Adrenal gland (tissue), 12 donors: Measurements from ENCODE around the gene ABL2. TPM values are rescaled to one million over a fixed set of nuclear protein-coding genes. Genes with fewer than 3 reads are reported as not detected.
A peak's percentile ranks its signal among the peaks of the same experiment; 100 is the strongest.

Source experiments
- DNase-seq, 7 donors: peaks; one replicate each; pipeline ENCODE4 v3.0.0-alpha.2; 2019 to 2020
- H3K27ac ChIP-seq, 5 donors: fragments of 200-600 bp; sonication (generic) in 4 of 5; 1 replicate in 3 of 5; 2 replicates in 2 of 5; pipeline versions ENCODE4 v1.5.1 to v1.8.0; 2016 to 2020; ENCODE audit warnings: mild to moderate bottlenecking in 1 of 5
- H3K27me3 ChIP-seq: fragments of 200-600 bp; 2 replicates; pipeline ENCODE4 v1.8.0; 2021
- H3K36me3 ChIP-seq, 2 donors: fragments of 200-600 bp; replicated peaks in 1 of 2; 1 replicate in 1 of 2; 2 replicates in 1 of 2; pipeline versions ENCODE4 v1.5.1 to v1.8.0; 2018 to 2022
- H3K4me1 ChIP-seq, 2 donors: fragments of 200-600 bp; replicated peaks in 1 of 2; 1 replicate in 1 of 2; 2 replicates in 1 of 2; pipeline versions ENCODE4 v1.5.1 to v1.8.0; 2018 to 2021
- H3K4me3 ChIP-seq, 4 donors: fragments of 200-600 bp; sonication (generic) in 3 of 4; one replicate each; pipeline ENCODE4 v1.5.1; 2016 to 2018
- H3K9me3 ChIP-seq, 3 donors: fragments of 200-600 bp; sonication (generic) in 1 of 3; replicated peaks in 1 of 3; 1 replicate in 2 of 3; 2 replicates in 1 of 3; pipeline versions ENCODE4 v1.5.1 to v1.8.0; 2016 to 2021
- POLR2A ChIP-seq, 2 donors: fragments of 450-650 bp; IDR thresholded peaks; one replicate each; pipeline ENCODE4 v1.6.1; 2017; ENCODE audit warnings: antibody characterized with exemption in 2 of 2, mild to moderate bottlenecking in 2 of 2, moderate library complexity in 1 of 2
- WGBS, 4 donors: extraction: QIAGEN DNeasy Blood & Tissue Kit in 2 of 4; methylation state at CpG; one replicate each; pipeline versions ENCODE4 v1.1.5 to v1.1.7; 2013 to 2017; 5-methylcytosine and 5-hydroxymethylcytosine counted together
- intact Hi-C, 2 donors: fragments of 100-400 bp; cut with DNase I; formaldehyde crosslinking; loops; one replicate each; pipeline versions ENCODE4 v1.14.1 to v1.15.0; 2022 to 2023
- polyA plus RNA-seq, 3 donors: library from polyadenylated mRNA; stranded (reverse); fragments of 200-250 nt in 2 of 3; fragments of 350-450 nt in 1 of 3; fragmentation: Illumina TruSeq in 1 of 3; extraction: RNeasy Lipid Tissue Mini Kit (QIAGEN cat#74804) in 1 of 3; gene quantifications; one replicate each; pipeline ENCODE4 v1.2.3, GENCODE V29; 2013 to 2014
- total RNA-seq, 9 donors: library from RNA; depleted of rRNA in 4 of 9; stranded (reverse); fragments of >200 nt in 4 of 9; fragments of 120-200 nt in 1 of 9; fragmentation: NEBNext Ultra II Directional in 1 of 9; extraction: Animal tissue kit (Norgen Biotek cat#: 25700) in 1 of 9; gene quantifications; one replicate each; pipeline versions ENCODE4 v1.1.0 to v1.2.4, GENCODE V29; 2013 to 2023
- TF ChIP-seq, protein P1 (sequence below), 6 experiments: fragments of 450-650 bp in 4 of 6; fragments of 200-600 bp in 2 of 6; sonication (generic) in 1 of 6; IDR thresholded peaks; 1 replicate in 5 of 6; 2 replicates in 1 of 6; pipeline versions ENCODE4 v1.5.1 to v1.8.0; 2016 to 2021; ENCODE audit warnings: antibody characterized with exemption in 6 of 6, mild to moderate bottlenecking in 2 of 6, moderate library complexity in 1 of 6
- donor health status: healthy with polysubstance abuse.
- donor health status: Bipolar disorder and iron deficiency.
- donor health status: DM: yes; HTN: yes; CAD: no.
- donor health status: DM: no; HTN: no; CAD: no.
- donor health status: DM: no; HTN: no; CAD: no.
- donor health status: DM: yes; HTN: yes; CAD: no.

ABL2 gene
- total and polyA plus RNA-seq, 12 donors: 2.9 to 21.0 (median 10.0) TPM

DNA sequence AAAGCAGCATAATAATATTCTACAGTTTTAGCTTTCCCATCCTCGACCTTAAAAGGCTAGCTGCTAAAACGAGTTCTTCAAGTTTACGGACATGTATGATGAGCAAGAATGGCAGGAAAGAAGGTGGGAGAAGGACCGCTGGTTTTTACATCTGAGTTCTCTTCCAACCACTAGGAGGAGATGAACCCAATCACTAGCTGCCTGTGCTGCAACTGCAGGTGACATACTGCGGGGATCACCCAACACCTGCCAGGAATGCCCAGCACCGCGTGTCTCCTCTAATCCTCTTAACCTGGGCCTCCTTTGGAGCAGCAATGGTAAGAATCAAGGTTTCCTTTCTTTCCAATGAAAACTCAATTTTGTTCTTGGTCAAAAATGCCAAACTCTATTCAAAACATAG lies 124.1 kb downstream of the ABL2 start:
- no peaks in the 10 kb centered on the region for H3K9me3 ChIP-seq
- 80 to 89% (median 81%) methylated on average over 7 of the region's 7 CpGs for WGBS, 4 donors
- no peak overlapping the region for H3K27ac ChIP-seq
- H3K27me3 ChIP-seq: no peaks in the 10 kb centered on the region
- TF ChIP-seq, protein P1, sequence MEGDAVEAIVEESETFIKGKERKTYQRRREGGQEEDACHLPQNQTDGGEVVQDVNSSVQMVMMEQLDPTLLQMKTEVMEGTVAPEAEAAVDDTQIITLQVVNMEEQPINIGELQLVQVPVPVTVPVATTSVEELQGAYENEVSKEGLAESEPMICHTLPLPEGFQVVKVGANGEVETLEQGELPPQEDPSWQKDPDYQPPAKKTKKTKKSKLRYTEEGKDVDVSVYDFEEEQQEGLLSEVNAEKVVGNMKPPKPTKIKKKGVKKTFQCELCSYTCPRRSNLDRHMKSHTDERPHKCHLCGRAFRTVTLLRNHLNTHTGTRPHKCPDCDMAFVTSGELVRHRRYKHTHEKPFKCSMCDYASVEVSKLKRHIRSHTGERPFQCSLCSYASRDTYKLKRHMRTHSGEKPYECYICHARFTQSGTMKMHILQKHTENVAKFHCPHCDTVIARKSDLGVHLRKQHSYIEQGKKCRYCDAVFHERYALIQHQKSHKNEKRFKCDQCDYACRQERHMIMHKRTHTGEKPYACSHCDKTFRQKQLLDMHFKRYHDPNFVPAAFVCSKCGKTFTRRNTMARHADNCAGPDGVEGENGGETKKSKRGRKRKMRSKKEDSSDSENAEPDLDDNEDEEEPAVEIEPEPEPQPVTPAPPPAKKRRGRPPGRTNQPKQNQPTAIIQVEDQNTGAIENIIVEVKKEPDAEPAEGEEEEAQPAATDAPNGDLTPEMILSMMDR (IDR thresholded peaks at IDR 0.05): peak in 1 of 6 experiments; percentile 22
- no peak for TF ChIP-seq POLR2A (IDR thresholded peaks at IDR 0.05)
- H3K4me1 ChIP-seq: no peaks in the 10 kb centered on the region
- DNase-seq: peak in 1 of 7 donors; percentile 41
- intact Hi-C loops: no loop called here
- peaks cover 0 to 33% of the 10 kb centered on the region in 2 donors for H3K36me3 ChIP-seq
- no peak overlapping the region for H3K4me3 ChIP-seq

DNA sequence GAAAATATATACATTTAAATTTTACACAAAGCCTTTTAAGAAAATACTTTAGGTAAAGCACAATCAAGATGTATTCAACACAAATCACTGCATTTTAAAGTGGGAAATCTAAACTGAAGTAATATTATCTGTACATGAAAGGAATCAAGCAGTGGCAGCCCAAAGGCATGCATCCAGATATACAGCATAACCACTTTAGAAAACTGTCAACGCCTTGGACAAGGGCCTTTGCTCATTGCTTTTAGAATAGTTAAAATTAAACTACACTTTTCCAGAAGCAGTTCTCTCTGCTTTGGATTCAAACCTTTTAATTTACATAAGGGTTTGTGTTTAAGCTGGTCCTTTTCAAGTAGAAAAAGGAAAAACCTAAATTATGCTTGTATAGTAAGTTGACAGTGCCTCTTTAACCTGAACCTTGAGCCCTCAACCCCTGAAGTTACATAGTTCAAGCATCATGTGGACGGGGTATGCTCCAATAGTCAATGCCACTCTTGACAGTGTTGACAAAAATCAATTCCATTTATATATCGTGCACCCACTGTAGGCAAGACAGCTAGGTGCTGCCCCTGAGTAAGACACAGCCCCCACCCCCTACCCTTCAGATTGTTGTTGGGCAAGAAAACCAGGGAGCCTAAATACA lies 124.7 kb downstream of the ABL2 start:
- Histone ChIP-seq H3K36me3 (peaks cover 0 to 26% of the 10 kb centered on the region in 2 donors), H3K27me3 (no peaks in the 10 kb centered on the region), H3K27ac (no peak overlapping the region), H3K4me3 (no peak overlapping the region), H3K4me1 (no peaks in the 10 kb centered on the region), H3K9me3 (no peaks in the 10 kb centered on the region)
- WGBS, 4 donors: 90 to 97% (median 95%) methylated on average over 3 of the region's 3 CpGs
- no peak for DNase-seq
- intact Hi-C loops: no loop called here
- no peak for TF ChIP-seq POLR2A (IDR thresholded peaks at IDR 0.05)
- TF ChIP-seq, protein P1 (IDR thresholded peaks at IDR 0.05): no peak

DNA sequence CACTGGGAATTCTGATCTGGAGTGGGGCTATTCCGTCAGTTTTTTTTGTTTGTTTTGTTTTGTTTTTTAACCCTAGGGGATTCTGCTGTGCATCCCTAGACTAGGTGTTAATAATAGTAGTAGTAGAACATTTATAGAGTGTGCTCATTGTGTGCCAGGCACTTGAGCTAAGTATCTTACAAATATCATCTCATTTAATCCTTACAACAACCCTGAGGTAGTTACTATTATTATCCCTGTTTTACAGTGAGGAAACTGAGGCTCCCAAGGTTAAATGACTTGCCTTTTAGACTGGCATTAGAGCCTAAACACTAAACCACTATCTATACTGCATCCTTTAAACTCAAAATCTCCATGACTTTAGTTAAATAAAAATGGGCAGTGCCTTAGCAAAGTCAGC lies 125.5 kb downstream of the ABL2 start:
- no peaks in the 10 kb centered on the region for H3K27me3 ChIP-seq
- 95 to 98% (median 96%) methylated on average over 1 of the region's 1 CpG for WGBS, 4 donors
- DNase-seq: no peak
- peaks cover 0 to 19% of the 10 kb centered on the region in 2 donors for H3K36me3 ChIP-seq
- no peak overlapping the region for H3K4me3 ChIP-seq
- no peak for TF ChIP-seq POLR2A (IDR thresholded peaks at IDR 0.05)
- TF ChIP-seq, protein P1 (IDR thresholded peaks at IDR 0.05): no peak
- intact Hi-C loops: no loop called here
- H3K4me1 ChIP-seq: no peaks in the 10 kb centered on the region
- H3K27ac ChIP-seq: no peak overlapping the region
- H3K9me3 ChIP-seq: no peaks in the 10 kb centered on the region

- 89 to 98% (median 96%) methylated on average over 4 of the region's 4 CpGs for WGBS, 4 donors
- peak in 1 of 7 donors; percentile 21 for DNase-seq
- TF ChIP-seq POLR2A (IDR thresholded peaks at IDR 0.05): no peak
- TF ChIP-seq, protein P1 (IDR thresholded peaks at IDR 0.05): no peak
- intact Hi-C loops: no loop called here
- Histone ChIP-seq H3K27ac (no peak overlapping the region), H3K36me3 (peaks cover 0 to 16% of the 10 kb centered on the region in 2 donors), H3K9me3 (no peaks in the 10 kb centered on the region), H3K4me1 (no peaks in the 10 kb centered on the region), H3K4me3 (no peak overlapping the region), H3K27me3 (no peaks in the 10 kb centered on the region)
Observed at GRCh38 chr1:179101566-179101965, 127.9 kb downstream of the ABL2 start.
